Stimulated activated CD4-positive, alpha-beta T cell treated with anti-CD3 and anti-CD28 coated beads, Interleukin-15, amount 100 ng/mL, for 24 hours (primary cell): Measurements from ENCODE around the gene SPRR2B.
"Not testable (repeated sequence)": the region's sequence is repeated elsewhere in the genome, so short reads cannot be mapped to it uniquely, and the experiment has no call there.

Experiments
- DNase-seq: peaks from one replicate; pipeline ENCODE4 v3.0.0-alpha.2; 2020

SPRR2B gene

DNA sequence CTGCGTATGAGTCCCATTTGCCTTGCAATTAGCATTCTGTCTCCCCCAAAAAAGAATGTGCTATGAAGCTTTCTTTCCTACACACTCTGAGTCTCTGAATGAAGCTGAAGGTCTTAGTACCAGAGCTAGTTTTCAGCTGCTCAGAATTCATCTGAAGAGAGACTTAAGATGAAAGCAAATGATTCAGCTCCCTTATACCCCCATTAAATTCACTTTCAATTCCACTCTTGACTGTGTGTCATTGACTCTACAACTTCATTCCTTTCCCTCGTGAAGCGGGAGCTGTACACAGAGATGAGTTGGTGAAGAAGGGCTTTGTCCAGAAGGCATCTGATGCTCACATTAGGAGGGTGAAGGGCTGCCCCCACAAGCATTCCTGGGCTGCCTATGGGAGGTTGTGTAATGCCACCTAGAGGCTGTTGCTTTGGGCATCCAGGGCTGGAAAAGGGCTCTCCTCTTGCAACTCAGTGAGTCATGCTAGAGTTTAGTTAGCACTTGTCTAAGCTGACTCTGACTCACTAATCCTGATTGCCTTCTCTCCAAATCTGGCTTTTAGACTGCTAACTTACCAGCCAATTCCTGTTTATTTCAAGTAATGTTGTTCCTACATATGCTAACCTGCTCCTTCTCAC is 38.6 kb downstream of the SPRR2B start:
- no peak for DNase-seq

DNA sequence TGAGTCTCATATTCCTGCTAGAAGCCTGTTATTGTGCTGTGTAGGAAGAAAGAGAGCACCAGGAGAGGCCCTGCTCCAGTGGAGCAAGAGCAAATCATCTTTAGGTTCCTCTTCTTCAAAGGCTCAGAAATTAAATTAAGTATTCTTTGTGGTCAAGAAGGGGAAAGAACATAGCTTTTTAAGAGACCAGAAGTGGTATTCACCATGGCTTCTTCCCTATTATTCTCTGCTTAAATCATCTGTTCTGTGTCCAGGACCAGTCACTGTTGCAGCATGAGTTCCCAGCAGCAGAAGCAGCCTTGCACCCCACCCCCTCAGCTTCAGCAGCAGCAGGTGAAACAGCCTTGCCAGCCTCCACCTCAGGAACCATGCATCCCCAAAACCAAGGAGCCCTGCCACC is 39.3 kb downstream of the SPRR2B start:
- DNase-seq, result no peak

DNA sequence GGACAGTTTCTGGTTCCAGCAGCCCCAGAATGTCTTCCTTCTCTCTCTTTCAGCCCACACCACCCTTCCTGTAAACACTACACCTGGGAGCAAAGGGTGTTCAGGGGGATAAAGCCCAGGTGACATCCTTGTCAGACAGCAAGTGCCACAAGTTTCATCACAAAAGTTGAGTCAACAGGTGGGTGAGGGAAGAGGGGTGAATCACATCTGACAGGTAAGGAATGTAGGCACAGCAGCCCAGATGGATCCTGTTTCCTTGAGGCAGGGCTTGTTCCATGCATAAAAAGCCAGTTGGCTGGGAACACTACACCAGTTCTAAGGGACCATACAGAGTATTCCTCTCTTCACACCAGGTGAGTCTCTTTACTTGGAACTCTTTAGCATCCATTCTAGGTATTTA is 40.5 kb downstream of the SPRR2B start, which contains the start of gene SPRR1B:
Gene SPRR1B, plus strand, starts transcription at position 309 of the 400 bp plus-strand sequence. CDS start 1,143 bp downstream, outside the sequence.
- no peak for DNase-seq

DNA sequence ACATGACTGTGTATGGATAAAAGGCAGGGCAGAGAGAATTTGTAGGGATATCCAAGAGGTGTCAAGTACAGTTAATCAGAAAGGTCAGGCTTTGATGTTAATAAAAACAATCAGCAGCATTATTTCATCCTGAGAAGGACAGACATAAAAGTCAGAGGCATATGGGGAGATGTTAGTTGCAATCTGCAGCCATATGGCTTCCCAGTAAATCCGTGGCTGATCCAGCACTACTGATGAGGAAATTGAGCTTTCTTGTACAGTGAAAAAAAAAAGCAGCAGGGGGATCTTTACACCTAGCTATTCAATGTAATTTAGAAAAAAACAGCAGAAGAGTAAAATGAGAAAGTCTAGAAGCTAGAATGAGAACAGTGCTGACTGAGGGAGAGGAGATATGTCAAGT is 42.6 kb downstream of the SPRR2B start:
- DNase-seq, result no peak

DNA sequence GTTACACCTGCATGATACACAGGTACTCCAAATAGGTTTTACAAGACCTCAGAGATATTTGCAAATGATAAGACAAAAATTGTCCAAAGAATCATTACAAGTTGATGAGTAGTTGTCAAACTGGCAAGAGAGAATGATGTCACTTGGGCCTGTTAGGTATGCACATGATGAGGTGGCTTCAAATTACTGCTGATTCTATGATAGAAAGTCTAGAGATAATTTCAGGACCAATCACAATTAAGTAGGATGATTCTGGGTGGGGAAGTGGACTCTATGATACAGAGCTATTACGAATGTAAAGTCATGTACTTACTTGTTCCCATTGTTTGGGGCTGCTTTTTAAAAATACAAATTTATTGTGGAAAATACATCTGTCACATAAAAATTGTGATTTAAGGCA is 45.6 kb downstream of the SPRR2B start:
- DNase-seq, result no peak

DNA sequence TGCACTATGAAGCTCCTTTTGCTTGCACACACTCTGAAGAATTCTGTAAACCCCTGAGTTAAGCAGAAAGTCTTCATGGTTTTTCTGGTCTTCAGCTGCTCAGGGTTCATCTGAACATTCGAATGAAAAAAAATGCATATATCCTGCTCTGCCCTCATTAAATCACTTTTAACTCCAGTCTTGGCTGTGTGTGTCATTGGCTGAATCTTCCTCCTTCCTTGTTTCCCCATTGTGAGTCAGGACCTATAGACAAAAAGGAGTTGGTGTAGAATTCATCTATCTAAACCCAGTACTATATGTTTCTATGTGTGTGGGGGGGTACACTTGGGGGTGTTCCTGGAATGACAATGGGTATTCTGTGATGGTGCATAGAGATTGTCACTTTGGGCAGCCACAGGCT is 47.0 kb downstream of the SPRR2B start:
- DNase-seq, result no peak

DNA sequence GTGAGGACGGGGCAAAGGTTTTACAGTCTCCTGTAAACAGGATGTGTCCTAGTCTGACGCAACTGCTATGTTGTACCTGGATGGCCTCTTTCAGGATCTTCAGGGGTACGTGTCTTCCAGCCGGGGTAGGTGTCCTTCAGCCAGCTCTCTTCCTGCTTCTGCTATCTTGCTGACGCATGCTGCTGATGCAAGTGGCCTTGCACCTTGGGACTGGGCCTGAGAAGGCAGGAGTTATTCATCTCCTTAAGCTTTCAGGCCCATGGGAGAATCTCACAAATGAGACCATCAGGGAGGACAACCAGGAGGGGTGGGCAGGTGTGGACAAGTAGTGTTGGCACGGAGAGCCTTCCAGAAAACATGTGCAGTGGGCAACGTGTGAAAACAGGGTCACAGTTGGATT is 48.3 kb downstream of the SPRR2B start:
- DNase-seq, result no peak

DNA sequence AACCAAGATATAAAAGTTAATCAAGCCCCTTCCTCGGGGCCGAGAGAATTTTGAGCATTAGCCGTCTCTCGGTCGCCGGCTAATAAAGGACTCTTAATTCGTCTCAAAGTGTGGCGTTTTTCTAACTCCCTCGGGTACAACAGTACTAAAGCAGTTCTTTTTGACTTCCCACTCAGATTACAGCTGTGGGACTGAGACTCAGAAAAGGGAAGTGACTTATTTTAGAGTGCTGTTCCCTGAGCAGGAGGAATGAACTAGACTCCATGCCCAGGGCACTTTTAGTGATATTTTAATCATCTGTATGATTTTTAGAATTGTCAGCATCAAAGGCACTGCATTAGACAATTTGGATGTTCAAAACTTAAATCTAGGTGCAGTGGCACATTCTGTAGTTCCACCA is 49.1 kb downstream of the SPRR2B start:
- DNase-seq, result not testable (repeated sequence)

DNA sequence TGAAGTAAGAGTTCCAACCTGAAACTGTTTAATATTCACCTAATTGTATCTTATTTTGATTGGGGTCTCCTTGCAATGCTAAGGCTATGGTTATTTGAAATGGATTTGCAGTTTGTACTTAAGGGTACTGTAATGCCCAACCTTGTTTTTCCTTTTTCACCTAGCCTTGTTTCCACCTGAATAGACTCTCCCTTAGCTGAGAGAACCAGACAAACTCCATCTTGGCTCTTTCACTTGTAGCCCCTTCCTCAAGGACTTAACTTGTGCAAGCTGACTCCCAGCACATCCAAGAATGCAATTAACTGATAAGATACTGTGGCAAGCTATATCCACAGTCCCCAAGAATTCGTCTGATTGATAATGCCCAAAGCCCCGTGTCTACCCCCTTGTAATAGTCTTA is 49.6 kb downstream of the SPRR2B start:
- DNase-seq, result not testable (repeated sequence)
